HL-60 (cell line): ENCODE results near the gene MAD1L1.

Experiments used
- DNase-seq, 2 experiments: peaks; one replicate each; pipeline ENCODE4 v3.0.0-alpha.2; 2010 to 2020; ENCODE audit warnings: low read depth in 1 of 2, low spot score in 1 of 2
- H3K27ac ChIP-seq: fragments of 250-450 bp; sonication (Bioruptor Pico); replicated peaks from 2 replicates; pipeline ENCODE4 v1.5.1; 2020; ENCODE audit warnings: mild to moderate bottlenecking, moderate library complexity
- H3K27me3 ChIP-seq: fragments of 250-450 bp; sonication (Bioruptor Pico); 2 replicates; pipeline ENCODE4 v1.5.1; 2021; ENCODE audit warnings: mild to moderate bottlenecking, moderate library complexity; ENCODE audit not compliant: insufficient read depth, poor library complexity, severe bottlenecking
- H3K4me3 ChIP-seq: replicated peaks from 2 replicates; pipeline ENCODE4 v1.5.1; 2011; ENCODE audit warnings: mild to moderate bottlenecking, control low read depth, low read length; ENCODE audit not compliant: insufficient read depth
- CTCF ChIP-seq: IDR thresholded peaks from one replicate; pipeline ENCODE4 v1.5.1; 2011; ENCODE audit warnings: low read length, control low read depth, inconsistent platforms; ENCODE audit not compliant: insufficient read depth
- GABPA ChIP-seq: IDR thresholded peaks from 2 replicates; pipeline ENCODE4 v1.6.1; 2012; ENCODE audit warnings: low read depth
- POLR2AphosphoS5 ChIP-seq: IDR thresholded peaks from 2 replicates; pipeline ENCODE4 v1.6.1; 2012; ENCODE audit warnings: low read depth
- SPI1 ChIP-seq: IDR thresholded peaks from 2 replicates; pipeline ENCODE4 v1.6.1; 2012; ENCODE audit warnings: low read depth, mild to moderate bottlenecking, borderline replicate concordance
- TF ChIP-seq, protein P1 (sequence below): IDR thresholded peaks from 2 replicates; pipeline ENCODE4 v1.6.1; 2012; ENCODE audit warnings: low read depth; ENCODE audit not compliant: insufficient replicate concordance

Gene MAD1L1

DNA sequence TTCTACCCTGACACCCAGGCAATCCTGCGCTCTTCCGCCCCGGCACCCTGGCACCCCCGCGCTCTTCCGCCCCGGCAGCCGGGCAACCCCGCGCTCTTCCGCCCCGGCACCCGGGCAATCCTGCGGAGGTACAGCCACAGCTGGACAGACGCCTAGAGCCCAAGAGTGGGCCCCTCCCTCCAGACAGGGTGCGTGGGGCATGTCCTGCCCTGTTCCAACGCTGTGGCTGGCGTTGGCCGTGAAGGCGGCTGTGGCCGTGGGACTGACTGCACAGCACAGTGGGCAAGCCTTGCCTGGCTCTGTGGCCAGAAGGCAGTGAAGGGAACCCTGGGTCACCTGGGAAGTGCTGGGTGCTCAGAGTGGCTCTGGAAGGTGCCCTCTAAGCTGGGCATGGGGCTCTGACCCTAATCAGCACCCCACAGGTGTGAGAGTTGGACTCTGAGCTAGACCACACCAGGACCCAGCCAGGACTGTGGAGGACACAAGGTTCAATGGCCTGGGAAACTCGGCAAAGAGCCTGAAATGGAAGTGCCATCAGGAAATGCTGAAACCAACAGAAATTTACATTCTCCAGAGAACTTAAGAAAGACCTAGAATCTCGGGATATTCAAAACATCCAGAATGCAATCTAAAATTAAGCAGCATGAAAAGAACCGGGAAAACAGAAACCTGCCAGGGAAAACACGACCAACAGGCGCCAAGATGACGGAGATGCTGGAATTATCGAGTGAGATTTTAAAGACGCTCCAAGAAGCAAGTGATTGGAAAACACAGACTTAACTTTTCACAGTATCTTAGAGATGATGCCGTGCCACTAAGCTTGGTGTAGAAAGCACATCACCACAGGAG is 309.1 kb downstream of the MAD1L1 start:
- Histone ChIP-seq H3K27ac (no peak overlapping the region), H3K4me3 (no peak overlapping the region), H3K27me3 (no peaks in the 10 kb centered on the region)
- TF ChIP-seq CTCF (no peak), GABPA (no peak)
- no peak for DNase-seq

DNA sequence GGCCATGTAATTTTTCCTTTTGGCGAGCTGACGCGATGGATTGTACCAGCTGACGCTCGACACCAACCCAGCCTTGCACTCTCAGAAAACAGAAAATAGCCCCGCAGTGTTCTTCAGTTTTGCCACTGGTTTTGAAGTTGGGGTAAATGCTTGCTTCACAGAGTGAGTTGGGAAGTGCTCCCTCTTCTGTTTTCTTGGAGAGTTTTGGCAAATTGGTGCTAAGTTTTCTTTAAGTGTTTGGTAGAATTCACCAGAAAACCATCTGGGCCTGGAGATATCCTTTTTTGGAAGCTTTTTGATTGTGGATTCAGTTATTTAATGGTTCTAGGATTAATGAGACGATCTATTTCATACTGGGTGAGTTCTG is 309.9 kb downstream of the MAD1L1 start:
- peak; percentile 5 for TF ChIP-seq CTCF
- TF ChIP-seq, protein P1, sequence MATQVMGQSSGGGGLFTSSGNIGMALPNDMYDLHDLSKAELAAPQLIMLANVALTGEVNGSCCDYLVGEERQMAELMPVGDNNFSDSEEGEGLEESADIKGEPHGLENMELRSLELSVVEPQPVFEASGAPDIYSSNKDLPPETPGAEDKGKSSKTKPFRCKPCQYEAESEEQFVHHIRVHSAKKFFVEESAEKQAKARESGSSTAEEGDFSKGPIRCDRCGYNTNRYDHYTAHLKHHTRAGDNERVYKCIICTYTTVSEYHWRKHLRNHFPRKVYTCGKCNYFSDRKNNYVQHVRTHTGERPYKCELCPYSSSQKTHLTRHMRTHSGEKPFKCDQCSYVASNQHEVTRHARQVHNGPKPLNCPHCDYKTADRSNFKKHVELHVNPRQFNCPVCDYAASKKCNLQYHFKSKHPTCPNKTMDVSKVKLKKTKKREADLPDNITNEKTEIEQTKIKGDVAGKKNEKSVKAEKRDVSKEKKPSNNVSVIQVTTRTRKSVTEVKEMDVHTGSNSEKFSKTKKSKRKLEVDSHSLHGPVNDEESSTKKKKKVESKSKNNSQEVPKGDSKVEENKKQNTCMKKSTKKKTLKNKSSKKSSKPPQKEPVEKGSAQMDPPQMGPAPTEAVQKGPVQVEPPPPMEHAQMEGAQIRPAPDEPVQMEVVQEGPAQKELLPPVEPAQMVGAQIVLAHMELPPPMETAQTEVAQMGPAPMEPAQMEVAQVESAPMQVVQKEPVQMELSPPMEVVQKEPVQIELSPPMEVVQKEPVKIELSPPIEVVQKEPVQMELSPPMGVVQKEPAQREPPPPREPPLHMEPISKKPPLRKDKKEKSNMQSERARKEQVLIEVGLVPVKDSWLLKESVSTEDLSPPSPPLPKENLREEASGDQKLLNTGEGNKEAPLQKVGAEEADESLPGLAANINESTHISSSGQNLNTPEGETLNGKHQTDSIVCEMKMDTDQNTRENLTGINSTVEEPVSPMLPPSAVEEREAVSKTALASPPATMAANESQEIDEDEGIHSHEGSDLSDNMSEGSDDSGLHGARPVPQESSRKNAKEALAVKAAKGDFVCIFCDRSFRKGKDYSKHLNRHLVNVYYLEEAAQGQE = no peak
- DNase-seq = no peak
- no peaks in the 10 kb centered on the region for H3K27me3 ChIP-seq
- H3K27ac ChIP-seq = 0 out of 2 replicates have a peak overlapping the region, but pooled peaks have one; percentile 7
- no peak overlapping the region for H3K4me3 ChIP-seq

- TF ChIP-seq CTCF (no peak), GABPA (no peak), POLR2AphosphoS5 (no peak), SPI1 (no peak)
- TF ChIP-seq, protein P1 = no peak
- DNase-seq = peak; percentile 57 to 60
- Histone ChIP-seq H3K27me3 (no peaks in the 10 kb centered on the region), H3K27ac (peak overlapping the region; percentile 53), H3K4me3 (peak overlapping the region; percentile 31)
Measured at GRCh38 chr7:1922071-1922869, 310.5 kb downstream of the MAD1L1 start.
